Putamen (tissue), 1 donor: Measurements from ENCODE around the gene DCTN1.

ENCODE experiments used
- DNase-seq: peaks from one replicate; pipeline ENCODE4 v3.0.0-alpha.2; 2016; ENCODE audit warnings: low spot score

DCTN1 gene

DNA sequence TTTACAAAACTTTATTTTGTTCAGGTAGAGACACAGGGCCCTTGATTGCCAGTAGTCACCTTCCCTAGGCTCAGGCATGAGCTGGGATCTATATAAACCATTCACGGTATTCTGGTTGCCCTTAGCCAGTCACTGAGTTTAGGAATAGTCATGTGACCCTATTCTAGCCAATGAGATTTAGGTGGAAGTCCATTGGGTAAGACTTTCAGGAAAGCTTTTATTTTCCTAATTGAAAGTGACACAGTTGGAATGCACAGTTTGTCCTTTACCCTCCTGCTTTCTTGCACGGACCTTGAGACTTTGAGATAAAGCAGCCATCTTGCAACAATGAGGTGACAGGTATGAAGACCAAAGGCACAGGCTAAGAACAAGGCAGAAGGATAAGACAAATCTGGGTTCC lies 58.4 kb downstream of the DCTN1 start:
- no peak for DNase-seq

DNA sequence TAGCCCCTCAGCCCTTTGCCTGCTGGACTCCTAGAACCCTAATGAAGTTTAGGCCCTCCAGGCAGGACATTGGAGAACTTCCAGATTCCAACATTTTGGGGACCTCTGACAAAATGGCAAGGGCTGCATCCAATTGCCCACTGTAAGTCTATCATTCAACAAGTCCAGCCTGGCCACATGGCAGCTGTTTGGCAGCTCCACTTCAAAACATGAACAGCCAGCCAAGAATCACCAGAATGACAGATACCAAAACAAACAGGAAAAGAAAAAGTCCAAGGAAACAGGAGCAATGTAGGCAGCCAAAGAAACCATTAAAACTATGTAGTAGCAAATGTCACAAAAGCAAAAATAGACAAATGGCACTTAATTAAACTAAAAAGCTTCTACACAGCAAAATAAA lies 62.4 kb downstream of the DCTN1 start:
- no peak for DNase-seq

DNA sequence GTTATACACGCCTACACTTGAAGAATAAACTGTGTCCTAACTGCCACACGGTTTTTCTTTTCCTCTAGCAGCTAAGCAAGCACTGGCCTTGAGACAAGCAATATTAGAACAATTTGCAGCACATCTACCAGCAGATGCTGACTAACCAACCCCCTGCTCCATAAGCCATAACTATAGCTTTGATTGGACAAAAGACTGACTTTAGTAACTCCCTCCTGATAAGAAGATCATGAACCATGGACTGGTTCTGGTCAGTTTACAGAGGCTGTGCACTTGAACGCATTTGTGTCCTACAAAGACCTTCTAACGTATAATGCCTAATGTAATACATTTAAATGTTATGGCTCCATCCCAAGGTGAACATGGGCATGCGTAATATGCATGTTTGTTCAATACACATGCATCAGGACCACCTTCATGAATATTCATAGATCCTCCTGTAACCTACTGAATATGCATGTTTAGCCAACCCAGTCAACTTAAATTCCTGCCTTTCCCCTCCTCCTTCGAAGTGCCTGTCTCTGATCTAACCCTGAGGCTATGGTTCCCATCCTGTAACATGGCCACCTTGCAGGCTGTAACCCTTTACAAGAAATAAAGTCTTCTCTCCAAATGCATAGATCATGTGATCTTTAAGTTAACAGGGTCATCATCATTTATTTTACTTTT lies 63.4 kb downstream of the DCTN1 start:
- no peak for DNase-seq

DNA sequence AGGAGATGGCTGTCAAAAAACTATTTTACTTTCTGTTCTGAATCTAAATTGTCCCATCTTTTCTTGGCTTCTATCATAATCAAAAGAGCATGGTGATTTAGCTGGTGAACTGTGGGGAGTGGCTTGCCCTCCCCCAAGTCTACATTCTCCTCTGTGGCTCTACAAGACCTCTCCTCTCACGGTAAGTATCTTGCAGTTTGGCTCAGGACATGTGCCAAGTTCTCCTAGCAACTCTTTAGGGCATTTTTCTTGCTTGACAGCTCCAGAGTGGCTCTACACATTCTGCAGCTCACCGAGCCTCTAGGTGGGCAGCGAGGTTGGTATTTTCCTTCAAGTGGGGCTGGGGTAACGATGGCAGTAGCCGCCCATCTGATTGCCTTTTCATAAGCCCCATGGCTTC lies 66.0 kb downstream of the DCTN1 start:
- DNase-seq, result no peak

DNA sequence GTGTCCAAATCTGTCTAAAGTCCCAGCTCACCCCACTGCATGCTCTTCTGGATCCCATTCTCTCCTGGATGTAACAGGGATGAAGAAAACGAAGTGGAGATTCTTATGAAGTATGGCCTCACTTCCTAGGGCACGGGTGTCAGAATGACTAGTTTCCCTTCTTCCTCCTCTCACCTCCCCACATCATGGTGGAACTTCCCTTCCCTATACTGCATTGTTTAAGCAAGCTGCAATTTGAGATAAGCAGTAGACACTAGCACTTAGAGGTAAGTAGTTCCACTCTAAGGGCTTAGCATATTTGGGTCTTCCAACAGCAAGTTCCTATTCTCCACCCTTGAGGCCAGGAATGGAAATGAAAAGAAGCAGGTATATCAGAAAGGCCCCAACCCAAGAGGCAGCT lies 66.6 kb downstream of the DCTN1 start:
- DNase-seq, result no peak

DNA sequence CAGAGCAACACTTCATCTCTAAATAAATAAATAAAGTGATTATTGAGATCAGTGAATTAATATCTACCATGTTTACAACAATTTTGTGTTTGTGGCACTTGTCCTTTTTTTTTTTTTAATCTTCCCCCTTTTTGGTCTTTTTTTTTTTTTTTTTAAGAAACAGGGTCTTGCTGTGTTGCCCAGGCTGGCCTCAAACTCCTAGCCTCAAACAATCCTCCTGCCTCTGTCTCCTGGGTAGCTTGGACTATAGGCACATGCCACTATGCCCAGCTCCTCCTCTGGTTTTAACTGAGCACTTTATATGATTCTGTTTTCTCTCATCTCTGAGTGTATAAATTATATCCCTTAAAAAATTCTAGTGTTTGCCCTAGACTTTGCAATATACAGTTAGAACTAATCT lies 67.2 kb downstream of the DCTN1 start:
- no peak for DNase-seq
